ENCODE data around the gene ATAD3C.

ATAD3C gene

GRCh38 chr1:1449099-1449739 lies at the start of gene ATAD3C:
ATAD3C (plus strand) TSS chr1:1449689; CDS start chr1:1450684, 995 bp downstream.
- no peak within 1 kb of the TSS for H2AFZ ChIP-seq (ENCODE audit: low read depth)

GRCh38 chr1:1399872-1400575 lies 49.5 kb upstream of the ATAD3C start:
- Histone ChIP-seq H3K4me3 (IDR thresholded peaks at IDR 0.05; ENCODE audit: insufficient read depth, low read depth, low read length) (peak overlapping the region; percentile 93), H3K9ac (peak overlapping the region; percentile 90), H4K20me1 (ENCODE audit: insufficient read depth) (no peaks in the 10 kb centered on the region), H2AFZ (ENCODE audit: low read depth) (peak overlapping the region; percentile 37; the same call in 1 of the 2 replicates), H3K36me3 (ENCODE audit: insufficient read depth) (peaks cover 11% of the 10 kb centered on the region; the same call in 1 of the 2 replicates), H3K27ac (peak overlapping the region; percentile 43), H3K79me2 (ENCODE audit: insufficient read depth, low read depth) (peaks cover 74% of the 10 kb centered on the region), H3K4me2 (peak overlapping the region; percentile 83), H3K27me3 (ENCODE audit: insufficient read depth, low read depth) (no peaks in the 10 kb centered on the region), H3K4me1 (ENCODE audit: low read depth, poor library complexity, severe bottlenecking) (peaks cover 42% of the 10 kb centered on the region)
- TF ChIP-seq CTCF (conservative IDR thresholded peaks at IDR 0.05; ENCODE audit: low read depth, low read length), result no peak; the same call in 1 of the 2 replicates

More at GRCh38 chr1:1449099-1449739, at the start of gene ATAD3C:
- no peak for TF ChIP-seq CTCF (conservative IDR thresholded peaks at IDR 0.05; ENCODE audit: low read depth, low read length)
- peaks cover 74% of the 10 kb centered on the region for H3K27me3 ChIP-seq (ENCODE audit: insufficient read depth, low read depth)
- no peak within 1 kb of the TSS for H3K4me2 ChIP-seq
- no peaks in the 10 kb centered on the region for H4K20me1 ChIP-seq (ENCODE audit: insufficient read depth)
- no peaks in the 10 kb centered on the region for H3K79me2 ChIP-seq (ENCODE audit: insufficient read depth, low read depth)
- H3K4me3 ChIP-seq (IDR thresholded peaks at IDR 0.05; ENCODE audit: insufficient read depth, low read depth, low read length), result no peak within 1 kb of the TSS
- H3K4me1 ChIP-seq (ENCODE audit: low read depth, poor library complexity, severe bottlenecking), result no peaks in the 10 kb centered on the region
- no peaks in the 10 kb centered on the region for H3K36me3 ChIP-seq (ENCODE audit: insufficient read depth)
- no peak within 1 kb of the TSS for H3K9ac ChIP-seq
- H3K27ac ChIP-seq, result no peak within 1 kb of the TSS

GRCh38 chr1:1400576-1401456 lies 48.7 kb upstream of the ATAD3C start:
- peak overlapping the region; percentile 90; the same call in 1 of the 2 replicates for H3K9ac ChIP-seq
- peaks cover 47% of the 10 kb centered on the region for H3K4me1 ChIP-seq (ENCODE audit: low read depth, poor library complexity, severe bottlenecking)
- H2AFZ ChIP-seq (ENCODE audit: low read depth), result no peak overlapping the region
- peak overlapping the region; percentile 43; the same call in 1 of the 2 replicates for H3K27ac ChIP-seq
- peak overlapping the region; percentile 93 for H3K4me3 ChIP-seq (IDR thresholded peaks at IDR 0.05; ENCODE audit: insufficient read depth, low read depth, low read length)
- H3K27me3 ChIP-seq (ENCODE audit: insufficient read depth, low read depth), result no peaks in the 10 kb centered on the region
- H3K4me2 ChIP-seq, result peak overlapping the region; percentile 83
- H3K79me2 ChIP-seq (ENCODE audit: insufficient read depth, low read depth), result peaks cover 76% of the 10 kb centered on the region
- H4K20me1 ChIP-seq (ENCODE audit: insufficient read depth), result no peaks in the 10 kb centered on the region
- TF ChIP-seq CTCF (conservative IDR thresholded peaks at IDR 0.05; ENCODE audit: low read depth, low read length), result no peak
- peaks cover 14% of the 10 kb centered on the region; the same call in 1 of the 2 replicates for H3K36me3 ChIP-seq (ENCODE audit: insufficient read depth)

GRCh38 chr1:1401457-1402010 lies 48.0 kb upstream of the ATAD3C start:
- peak overlapping the region; percentile 83; the same call in 1 of the 2 replicates for H3K4me2 ChIP-seq
- H3K4me1 ChIP-seq (ENCODE audit: low read depth, poor library complexity, severe bottlenecking), result peaks cover 49% of the 10 kb centered on the region
- no peak overlapping the region for H3K4me3 ChIP-seq (IDR thresholded peaks at IDR 0.05; ENCODE audit: insufficient read depth, low read depth, low read length)

More at GRCh38 chr1:1401457-1402010, 48.0 kb upstream of the ATAD3C start:
- H3K79me2 ChIP-seq (ENCODE audit: insufficient read depth, low read depth), result peaks cover 76% of the 10 kb centered on the region
- no peak overlapping the region for H3K9ac ChIP-seq
- no peaks in the 10 kb centered on the region for H4K20me1 ChIP-seq (ENCODE audit: insufficient read depth)
- H2AFZ ChIP-seq (ENCODE audit: low read depth), result no peak overlapping the region
- H3K27me3 ChIP-seq (ENCODE audit: insufficient read depth, low read depth), result no peaks in the 10 kb centered on the region
- TF ChIP-seq CTCF (conservative IDR thresholded peaks at IDR 0.05; ENCODE audit: low read depth, low read length), result no peak
- H3K27ac ChIP-seq, result no peak overlapping the region
- peaks cover 19% of the 10 kb centered on the region; the same call in 1 of the 2 replicates for H3K36me3 ChIP-seq (ENCODE audit: insufficient read depth)
